ENCODE measurements around the gene AHDC1. TPM values are rescaled to one million over a fixed set of nuclear protein-coding genes. Genes with fewer than 3 reads are reported as not detected.
A peak's percentile ranks its signal among the peaks of the same experiment; 100 is the strongest.

The AHDC1 gene
- total and polyA plus RNA-seq, 2 of the 13 experiments (the other 11 are each of a cell fraction or from before 2014, with no cell fraction given) = 1.0 to 2.7 TPM

- no peaks in the 10 kb centered on the region for H3K36me3 ChIP-seq (replicated peaks in 1 of 2; ENCODE audit: control insufficient read depth in 1 of 2, insufficient read depth in 2 of 2, low read length in 2 of 2)
- ChIA-PET POLR2A (interaction anchor here (1.0 to 1.9 kb wide), 6 partner anchors 12 to 45 kb away, joined by 3 to 10 read pairs (median 6); partner anchors contain the start of gene WASF2), CTCF (ENCODE audit: low intra/inter-chr PET ratio, low total read pairs) (no interaction called here)
- ATAC-seq (no peak), DNase-seq (ENCODE audit: low spot score) (no peak), FAIRE-seq (no peak)
- TF ChIP-seq ZBTB42 (CRISPR knock-in tag; IDR thresholded peaks at IDR 0.05) (no peak), ZKSCAN1 (IDR thresholded peaks at IDR 0.05; ENCODE audit: low read length) (peak; percentile 84; the same call in 1 of the 2 replicates), ZNF24 (IDR thresholded peaks at IDR 0.05) (peak; percentile 76), SMAD1 (CRISPR knock-in tag; IDR thresholded peaks at IDR 0.05; ENCODE audit: borderline replicate concordance, low read depth) (0 out of 2 replicates have a peak, but pooled peaks have one; percentile 11), TGIF2 (CRISPR knock-in tag; IDR thresholded peaks at IDR 0.05) (no peak)
- H3K79me2 ChIP-seq (ENCODE audit: insufficient read depth, low read length) = no peaks in the 10 kb centered on the region
- no peak overlapping the region for H3K9ac ChIP-seq (ENCODE audit: insufficient read depth, low read depth, low read length)
- peak overlapping the region; percentile 46 to 67 (median 53); a peak in 4 of 6 replicates for H3K4me3 ChIP-seq (replicated peaks in 1 of 3; ENCODE audit: insufficient read depth in 1 of 3, low read depth in 2 of 3, low read length in 3 of 3)
- no TSS peak for BruUV-seq (replicated peaks)
- H3K4me2 ChIP-seq (ENCODE audit: low read depth, low read length) = peak overlapping the region; percentile 95
- H3K4me1 ChIP-seq (ENCODE audit: insufficient read depth, low read length) = peaks cover 92% of the 10 kb centered on the region
- H3K27ac ChIP-seq (ENCODE audit: extremely low read length, insufficient read depth, low read length) = no peak overlapping the region
- H3K9me3 ChIP-seq (ENCODE audit: low read length) = no peaks in the 10 kb centered on the region
- H4K20me1 ChIP-seq (ENCODE audit: insufficient read depth, low read length) = no peaks in the 10 kb centered on the region
- WGBS (ENCODE audit: low lambda C conversion rate) = 53% methylated on average over 7 of the region's 7 CpGs
- H3K27me3 ChIP-seq (ENCODE audit: control insufficient read depth in 1 of 2, insufficient read depth in 2 of 2, low read length in 2 of 2) = no peaks in the 10 kb centered on the region
- H2AFZ ChIP-seq (ENCODE audit: low read length) = no peak overlapping the region
- intact Hi-C loops (cut with micrococcal nuclease; ENCODE audit: unreplicated experiment) (no loop called here), in situ Hi-C loops (cut with HindIII; ENCODE audit: extremely low pct_ligation_motif_present, low pct_unique_long_range_greater_than_20kb) (no loop called here)
Observed at GRCh38 chr1:27518808-27519207, 85.1 kb downstream of the AHDC1 start.

DNA sequence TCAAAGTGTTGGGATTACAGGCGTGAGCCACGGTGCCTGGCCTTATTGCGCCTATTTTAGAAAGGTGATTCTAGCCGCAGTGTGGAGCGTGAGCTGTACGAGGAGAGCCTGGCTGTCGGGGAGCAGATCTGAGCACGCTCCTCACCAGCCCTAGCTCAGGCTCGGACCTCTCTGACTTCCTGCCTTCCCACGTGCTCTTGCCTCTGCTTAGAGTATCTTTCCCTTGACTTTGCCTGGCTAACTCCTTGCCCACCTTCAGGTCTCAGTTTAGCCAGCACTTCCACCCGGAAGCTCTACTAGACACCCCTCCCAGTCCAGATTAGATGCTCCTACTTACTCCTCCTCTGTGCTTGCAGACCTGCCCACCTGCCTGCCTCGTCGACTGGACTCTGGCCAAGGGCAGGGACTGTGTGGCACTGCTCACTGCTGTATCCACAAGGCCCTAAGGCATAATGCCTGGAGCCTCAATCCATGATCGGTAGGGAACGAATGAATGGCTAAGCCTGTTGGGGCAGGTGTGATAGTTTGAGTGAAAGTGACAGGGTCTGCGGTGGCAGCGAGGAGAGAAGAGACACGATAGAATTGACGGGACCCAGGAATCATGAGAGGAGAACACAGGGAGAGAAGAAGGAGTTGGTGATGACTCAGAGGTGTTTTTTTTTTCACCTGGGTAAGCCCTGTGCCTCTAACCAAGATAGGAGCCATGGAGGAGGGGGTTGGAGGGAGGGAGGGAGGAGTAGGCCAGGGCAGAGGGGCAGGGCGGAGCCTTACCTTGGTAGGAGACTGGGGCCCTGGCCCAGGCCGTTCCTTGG lies 85.8 kb downstream of the AHDC1 start:
- BruUV-seq (replicated peaks) = no TSS peak
- Histone ChIP-seq H3K9ac (ENCODE audit: insufficient read depth, low read depth, low read length) (peak overlapping the region; percentile 26; the same call in 1 of the 2 replicates), H3K4me1 (ENCODE audit: insufficient read depth, low read length) (peaks cover 92% of the 10 kb centered on the region), H4K20me1 (ENCODE audit: insufficient read depth, low read length) (no peaks in the 10 kb centered on the region), H3K4me3 (replicated peaks in 1 of 3; ENCODE audit: insufficient read depth in 1 of 3, low read depth in 2 of 3, low read length in 3 of 3) (peak overlapping the region; percentile 29 to 67 (median 34); a peak in 5 of 6 replicates), H3K79me2 (ENCODE audit: insufficient read depth, low read length) (no peaks in the 10 kb centered on the region), H2AFZ (ENCODE audit: low read length) (peak overlapping the region; percentile 81), H3K4me2 (ENCODE audit: low read depth, low read length) (peak overlapping the region; percentile 95), H3K27me3 (ENCODE audit: control insufficient read depth in 1 of 2, insufficient read depth in 2 of 2, low read length in 2 of 2) (no peaks in the 10 kb centered on the region), H3K9me3 (ENCODE audit: low read length) (no peaks in the 10 kb centered on the region), H3K36me3 (replicated peaks in 1 of 2; ENCODE audit: control insufficient read depth in 1 of 2, insufficient read depth in 2 of 2, low read length in 2 of 2) (no peaks in the 10 kb centered on the region), H3K27ac (ENCODE audit: extremely low read length, insufficient read depth, low read length) (no peak overlapping the region)
- 10% methylated on average over 19 of the region's 21 CpGs for WGBS (ENCODE audit: low lambda C conversion rate)
- intact Hi-C loops (cut with micrococcal nuclease; ENCODE audit: unreplicated experiment) (no loop called here), in situ Hi-C loops (cut with HindIII; ENCODE audit: extremely low pct_ligation_motif_present, low pct_unique_long_range_greater_than_20kb) (no loop called here)
- ChIA-PET POLR2A (interaction anchor here (0.6 to 1.7 kb wide), 6 partner anchors 9 to 89 kb away, joined by 3 to 6 read pairs (median 4); no protein-coding TSS in a partner anchor), CTCF (ENCODE audit: low intra/inter-chr PET ratio, low total read pairs) (no interaction called here)
- FAIRE-seq (peak; percentile 21), DNase-seq (ENCODE audit: low spot score) (no peak), ATAC-seq (peak; percentile 13; the same call in 1 of the 3 replicates)
- TF ChIP-seq RORA (CRISPR knock-in tag; IDR thresholded peaks at IDR 0.05) (no peak), ZNF619 (CRISPR knock-in tag; IDR thresholded peaks at IDR 0.05) (no peak), ZNF772 (CRISPR knock-in tag; IDR thresholded peaks at IDR 0.05) (0 out of 2 replicates have a peak, but pooled peaks have one; percentile 42), FIP1L1 (IDR thresholded peaks at IDR 0.05; ENCODE audit: borderline replicate concordance, insufficient read depth, low read depth, low read length) (no peak), POLR2AphosphoS2 (IDR thresholded peaks at IDR 0.05; ENCODE audit: low read depth, low read length) (no peak), FOXK2 (IDR thresholded peaks at IDR 0.05) (no peak), NFYB (CRISPR knock-in tag; IDR thresholded peaks at IDR 0.05) (no peak), ZNF331 (CRISPR knock-in tag; IDR thresholded peaks at IDR 0.05) (no peak), POLR2A (IDR thresholded peaks at IDR 0.05; ENCODE audit: insufficient read depth in 1 of 2, low read depth in 2 of 2, low read length in 2 of 2) (no peak), BCLAF1 (IDR thresholded peaks at IDR 0.05) (no peak), NKX3-1 (CRISPR knock-in tag; IDR thresholded peaks at IDR 0.05) (no peak), FOXK1 (CRISPR knock-in tag; IDR thresholded peaks at IDR 0.05; ENCODE audit: borderline replicate concordance, low read depth) (no peak)

All from HepG2 (cell line).